DMS114 treated with DMSO at 0.1 percent for 48 hours (cell line): Measurements from ENCODE around the gene RCAN1.

Experiments used
- DNase-seq: peaks from one replicate; lab custom pipeline; 2025; ENCODE audit not compliant: unreplicated experiment; lab: John Stamatoyannopoulos, UW

The RCAN1 gene

DNA sequence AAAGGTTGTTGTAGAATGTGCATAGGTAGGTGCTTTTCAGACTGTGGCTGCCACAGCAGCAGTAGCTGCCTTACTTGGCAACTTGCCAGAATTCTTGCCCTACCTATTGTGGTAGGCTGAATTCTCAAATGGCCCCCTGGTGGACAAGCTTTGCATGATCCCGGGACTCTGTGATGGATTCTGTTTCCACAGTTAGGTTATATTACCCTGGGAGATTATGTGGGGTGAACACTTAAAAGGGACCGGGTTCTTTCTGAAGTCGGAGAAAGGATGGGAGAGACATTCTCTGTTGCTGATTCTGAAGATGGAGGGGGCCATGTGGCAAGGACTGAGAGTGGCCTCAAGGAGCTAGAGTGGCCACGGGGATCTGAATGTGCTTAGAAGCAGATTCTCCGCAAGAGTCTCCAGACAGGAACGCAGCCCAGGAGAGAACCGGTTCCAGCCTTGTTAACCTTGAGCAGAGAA, 70.8 kb downstream of the RCAN1 start:
- no peak for DNase-seq

DNA sequence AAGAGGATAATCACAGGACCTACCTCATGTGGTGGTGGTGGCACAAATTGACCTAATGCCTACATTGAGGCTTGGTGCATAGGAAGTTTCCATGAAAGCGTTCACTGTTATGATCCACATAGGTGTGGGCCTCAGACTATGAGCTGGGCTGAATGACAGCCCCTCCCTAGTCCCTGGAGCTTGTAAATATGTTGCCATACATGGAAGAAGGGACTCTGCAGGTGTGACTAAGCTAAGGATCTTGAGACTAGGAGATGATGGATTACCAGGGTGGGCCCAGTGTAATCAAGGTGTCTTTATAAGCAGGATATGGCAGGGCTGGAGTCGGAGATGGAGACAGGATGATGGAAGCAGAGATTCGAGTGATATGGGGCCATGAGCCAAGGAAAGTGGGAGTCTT, 71.9 kb downstream of the RCAN1 start:
- no peak for DNase-seq

DNA sequence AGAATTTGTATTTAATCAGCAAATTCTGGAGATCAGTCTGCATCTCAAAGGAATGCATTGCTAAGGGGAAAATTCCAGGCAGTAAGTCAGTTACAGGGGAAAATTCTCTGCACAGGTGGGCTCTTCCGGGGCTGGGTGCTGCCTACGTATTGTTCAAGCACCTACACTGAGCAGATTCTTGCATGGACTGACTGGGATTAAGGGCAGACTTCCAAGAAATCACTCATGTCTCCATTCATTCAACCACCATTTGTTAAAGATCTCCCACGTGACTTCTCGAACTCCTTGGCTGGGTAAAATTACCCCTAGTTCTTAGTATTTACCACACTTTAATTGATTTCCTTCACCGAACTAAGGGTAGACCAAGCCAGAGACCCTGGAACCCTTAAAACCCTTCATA, 74.7 kb downstream of the RCAN1 start:
- no peak for DNase-seq

DNA sequence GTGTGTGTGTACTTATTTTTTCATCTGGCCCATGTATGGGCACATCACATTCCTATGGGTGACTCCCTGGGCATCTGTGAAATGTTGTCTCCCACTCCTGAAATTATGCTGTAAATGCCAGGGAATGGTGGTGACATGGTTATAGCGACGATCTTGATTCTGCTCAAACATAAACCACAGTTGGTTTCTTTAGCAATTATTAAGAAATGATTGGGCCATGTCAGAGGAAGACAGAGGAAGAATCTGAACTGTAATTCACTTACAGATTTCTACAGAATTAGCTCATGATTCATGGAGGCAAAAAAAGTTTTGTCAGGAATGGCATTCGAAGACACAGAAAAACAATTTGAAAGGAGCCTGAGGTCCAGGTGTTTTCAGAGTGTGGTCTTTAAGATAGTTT, 77.1 kb downstream of the RCAN1 start:
- no peak for DNase-seq

DNA sequence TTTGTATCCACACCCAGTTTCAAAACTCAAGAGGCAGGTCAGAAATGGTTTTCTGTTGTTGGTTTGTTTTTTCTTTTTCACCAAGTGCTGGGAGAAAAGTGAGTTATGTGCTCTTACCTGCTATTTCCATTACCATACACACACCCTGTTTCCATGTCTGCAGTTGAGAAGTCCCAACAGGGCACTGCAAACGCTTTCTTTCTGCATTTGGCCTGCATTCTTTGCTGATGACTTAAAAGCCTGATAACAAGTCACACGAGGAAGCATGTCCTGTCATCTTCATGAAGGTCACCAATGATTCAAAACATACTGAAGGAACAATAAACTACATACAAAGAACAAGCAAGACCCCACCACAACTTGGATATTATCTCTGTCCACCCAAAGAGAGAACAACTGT, 78.1 kb downstream of the RCAN1 start:
- no peak for DNase-seq

DNA sequence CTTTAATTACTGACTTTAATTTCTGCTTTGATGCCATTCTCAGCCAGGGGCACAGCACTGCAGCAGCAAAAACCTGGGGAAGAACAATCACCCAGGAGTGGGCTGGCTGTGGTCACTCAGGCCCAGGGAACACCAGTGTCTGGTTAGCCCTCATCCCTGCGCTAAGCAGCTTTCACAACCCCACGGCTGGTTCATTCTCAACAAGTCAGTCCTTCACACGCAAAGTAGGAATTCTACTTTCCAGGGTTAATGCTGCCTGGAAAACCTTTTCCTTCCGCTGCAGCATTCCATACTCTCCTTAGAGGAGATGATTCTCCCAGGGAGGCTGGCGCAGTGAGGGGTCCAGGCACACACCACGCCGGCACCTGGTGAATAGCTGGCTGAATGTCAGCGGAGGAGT, 78.6 kb downstream of the RCAN1 start:
- no peak for DNase-seq

DNA sequence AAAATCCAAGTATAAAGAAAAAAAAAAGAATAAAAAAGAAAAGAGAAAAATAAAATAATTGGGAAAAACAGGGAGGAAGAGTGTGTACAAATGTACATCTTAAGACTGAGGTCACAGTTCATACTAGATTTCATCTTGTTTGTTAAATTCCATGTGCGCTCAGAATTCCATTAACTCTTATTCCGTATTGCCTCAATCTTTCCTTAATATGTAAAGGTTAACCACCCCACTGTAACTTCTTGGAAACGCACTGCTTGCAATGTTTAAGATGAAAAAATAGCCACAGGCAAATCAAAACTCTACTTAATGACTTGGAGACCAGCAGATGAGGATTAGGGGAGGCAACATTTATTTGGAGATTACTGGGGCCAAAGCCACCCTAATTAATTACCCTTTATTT, 79.0 kb downstream of the RCAN1 start:
- DNase-seq, result no peak

DNA sequence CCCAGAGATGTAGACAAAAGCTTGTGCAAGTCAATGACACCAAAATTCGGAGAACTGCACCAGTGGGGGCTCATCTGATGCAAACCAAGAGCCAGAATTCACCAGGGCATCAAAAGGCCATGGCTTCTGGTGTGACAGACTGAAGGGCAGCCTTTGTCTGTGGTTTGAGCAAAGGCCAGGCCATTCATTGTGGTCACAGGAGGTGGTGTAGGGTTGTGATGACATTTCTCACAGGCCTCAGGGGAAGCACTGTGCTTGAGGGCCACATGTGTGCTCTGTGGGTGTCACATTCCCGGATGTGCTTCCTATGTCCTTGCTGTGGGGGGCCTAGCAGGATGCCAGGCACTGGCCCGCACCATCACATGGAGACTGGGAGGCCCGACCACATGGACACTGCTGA, 80.4 kb downstream of the RCAN1 start:
- DNase-seq, result no peak

DNA sequence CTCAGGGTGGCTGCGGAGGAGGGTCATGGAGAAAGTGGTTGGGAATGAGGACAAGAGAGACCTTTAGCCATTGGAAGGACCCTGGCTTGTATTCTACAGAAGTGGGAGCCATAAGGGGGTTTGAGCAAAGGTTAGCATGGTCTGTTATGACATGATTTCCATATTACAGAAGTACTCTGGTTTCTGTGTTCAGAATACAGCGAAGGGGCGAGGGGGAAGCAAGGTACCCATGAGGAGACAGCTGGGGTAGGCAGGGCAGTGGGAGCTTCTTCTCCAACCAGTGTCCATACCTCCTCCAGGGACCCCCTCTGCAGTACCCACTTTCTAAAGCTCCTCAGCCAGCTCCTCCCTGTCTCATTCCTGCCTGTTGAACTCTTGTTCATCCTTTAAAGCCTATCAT, 81.0 kb downstream of the RCAN1 start:
- no peak for DNase-seq

DNA sequence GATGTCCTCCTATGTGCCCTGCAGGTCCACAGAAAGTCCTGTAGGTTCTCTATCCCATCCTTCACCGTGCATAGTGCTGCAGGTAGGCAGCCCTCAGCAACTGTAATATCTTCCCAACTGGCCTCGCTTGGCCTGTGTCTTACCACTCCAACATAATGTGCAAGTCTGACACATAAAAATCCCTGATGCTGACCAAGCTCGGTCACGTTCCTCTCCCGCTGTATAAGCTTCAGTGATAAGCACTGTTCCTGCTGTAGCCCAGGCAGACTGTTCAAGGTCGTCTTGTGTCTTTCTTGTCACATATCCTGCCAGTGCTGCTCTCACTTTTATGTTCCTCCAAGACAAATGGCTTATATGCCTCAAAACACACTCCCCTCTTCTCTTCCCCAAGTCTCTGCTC, 83.5 kb downstream of the RCAN1 start:
- DNase-seq, result no peak

DNA sequence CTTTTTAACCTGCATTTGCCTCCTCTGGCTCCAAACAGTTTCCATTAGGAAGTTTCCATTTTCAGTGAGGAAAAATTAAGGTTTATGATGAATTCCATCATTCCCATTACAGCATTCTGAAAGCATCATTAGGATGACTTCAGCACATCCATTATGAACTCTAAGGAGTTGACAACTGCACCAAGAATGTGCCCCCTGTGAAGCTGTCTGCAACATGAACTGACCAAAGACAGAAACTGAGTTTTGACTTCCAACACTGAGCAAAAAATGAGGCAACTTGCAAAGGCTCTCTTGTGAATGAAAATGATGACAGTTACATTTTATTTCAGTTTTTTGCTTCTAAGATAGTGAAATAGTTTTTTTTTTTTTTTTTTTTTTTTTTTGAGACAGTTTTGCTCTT, 84.7 kb downstream of the RCAN1 start:
- DNase-seq, result no peak

DNA sequence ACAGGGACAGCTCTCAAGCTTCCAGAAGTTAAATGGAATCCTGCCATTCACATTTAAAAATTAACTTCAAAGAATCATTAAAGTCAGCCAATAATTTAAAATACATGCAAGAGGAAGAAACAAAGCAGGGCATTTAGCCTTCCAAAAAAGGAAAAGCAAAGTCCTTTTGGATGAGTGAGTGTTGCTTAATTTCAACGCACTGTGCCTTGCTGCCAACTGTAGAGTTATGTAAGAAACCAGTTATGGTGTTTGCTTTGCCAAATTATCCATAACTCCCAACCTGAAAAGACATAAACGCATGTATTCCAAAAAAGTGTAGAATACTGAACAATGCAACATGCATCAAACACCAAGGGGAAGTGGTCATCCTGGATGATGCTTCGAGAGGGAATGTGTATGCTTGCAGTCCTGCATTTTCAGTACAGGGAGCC, 86.8 kb downstream of the RCAN1 start:
- DNase-seq, result no peak

DNA sequence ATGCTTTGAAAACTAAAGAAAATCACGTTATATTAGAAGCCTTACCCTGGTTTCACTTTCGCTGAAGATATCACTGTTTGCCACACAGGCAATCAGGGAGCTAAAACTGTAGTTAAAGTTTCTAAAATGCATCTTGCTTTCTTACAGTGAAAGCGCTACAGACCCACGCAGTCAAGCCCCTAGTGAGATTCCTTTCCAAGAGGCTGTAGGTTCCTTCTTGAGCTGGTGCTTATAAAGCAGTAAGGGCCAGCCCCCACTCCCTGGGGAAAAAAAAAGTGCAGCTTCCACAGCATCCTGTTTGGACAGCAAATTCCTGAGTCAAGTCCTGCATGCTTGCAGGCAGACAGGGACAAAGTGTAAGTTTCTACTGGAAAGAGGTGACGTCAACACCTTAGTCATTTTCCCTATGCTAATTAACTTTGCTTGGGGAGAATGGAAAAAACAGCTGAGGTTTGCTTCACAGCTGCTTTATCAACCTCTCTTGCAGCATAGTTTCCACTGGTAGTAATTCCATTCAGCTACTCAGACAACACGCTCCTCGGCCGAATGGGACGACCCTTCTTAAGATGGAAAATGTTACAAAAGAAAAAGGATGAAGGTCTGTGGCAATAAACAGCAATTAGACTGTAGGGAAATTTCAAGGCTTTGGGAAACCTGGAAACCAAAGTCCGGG, 88.2 kb downstream of the RCAN1 start:
- no peak for DNase-seq

DNA sequence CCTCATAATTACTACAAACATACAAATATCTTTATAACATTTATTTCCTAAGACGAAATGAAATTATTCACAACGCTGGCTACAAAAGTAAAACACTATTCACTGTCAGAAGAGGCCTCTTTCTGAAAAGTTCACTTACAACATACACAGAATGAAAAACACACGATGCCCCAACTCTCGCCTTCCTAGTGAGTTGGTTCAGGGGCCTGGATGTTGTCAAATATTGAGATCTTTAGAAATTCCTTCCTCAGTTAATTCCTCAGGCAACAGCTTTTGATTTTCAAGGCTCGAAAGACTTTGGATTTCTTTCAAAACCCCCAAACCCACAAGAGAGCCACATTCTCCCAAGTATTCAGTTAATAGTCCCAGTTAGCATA, 88.7 kb downstream of the RCAN1 start:
- no peak for DNase-seq

DNA sequence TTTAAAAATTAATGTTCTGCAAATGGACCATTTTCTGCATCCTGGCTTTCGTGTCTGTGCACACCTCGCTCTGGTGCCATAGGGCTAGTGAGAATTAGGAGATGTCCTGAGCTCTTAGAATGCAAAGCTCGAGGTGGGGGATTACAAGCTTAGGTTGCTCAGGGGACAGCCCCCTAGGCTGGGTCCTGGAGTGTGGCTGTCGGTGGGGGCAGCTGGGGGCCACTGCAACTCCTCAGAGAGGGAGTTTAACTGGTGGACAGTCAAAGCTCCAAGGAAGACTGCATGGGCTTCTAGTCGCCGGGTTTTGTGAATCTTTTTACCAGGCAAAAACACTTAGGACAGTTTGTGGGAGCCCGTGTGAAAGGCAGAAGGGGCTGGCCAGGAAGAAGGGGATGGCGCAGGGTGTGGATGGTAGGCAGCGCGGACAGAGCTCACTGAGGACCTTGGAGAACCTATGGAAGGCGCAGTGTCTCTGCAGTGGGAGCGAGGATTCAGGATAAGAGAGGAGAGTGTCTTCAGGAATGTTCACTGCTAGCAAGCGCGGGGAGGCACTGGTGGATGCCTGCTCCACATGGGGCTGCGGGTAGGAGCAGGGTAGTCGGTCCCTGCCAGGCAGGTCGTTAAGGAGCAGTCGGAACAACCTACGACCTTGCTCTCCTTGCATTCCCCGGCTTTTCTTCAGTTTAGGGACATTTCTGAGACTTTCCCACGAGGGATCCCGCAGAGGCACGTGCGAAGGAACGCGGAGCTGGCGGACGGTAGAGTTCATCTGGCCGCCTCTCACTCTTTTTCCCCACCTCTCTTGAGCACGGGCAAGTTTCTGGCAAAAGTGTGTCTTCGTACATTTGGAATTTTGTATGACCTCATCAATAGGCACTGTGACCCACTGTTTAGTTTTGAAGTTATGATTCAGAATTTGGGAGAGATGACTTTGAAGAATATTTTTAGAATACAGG, 90.0 kb downstream of the RCAN1 start:
- DNase-seq, result no peak

DNA sequence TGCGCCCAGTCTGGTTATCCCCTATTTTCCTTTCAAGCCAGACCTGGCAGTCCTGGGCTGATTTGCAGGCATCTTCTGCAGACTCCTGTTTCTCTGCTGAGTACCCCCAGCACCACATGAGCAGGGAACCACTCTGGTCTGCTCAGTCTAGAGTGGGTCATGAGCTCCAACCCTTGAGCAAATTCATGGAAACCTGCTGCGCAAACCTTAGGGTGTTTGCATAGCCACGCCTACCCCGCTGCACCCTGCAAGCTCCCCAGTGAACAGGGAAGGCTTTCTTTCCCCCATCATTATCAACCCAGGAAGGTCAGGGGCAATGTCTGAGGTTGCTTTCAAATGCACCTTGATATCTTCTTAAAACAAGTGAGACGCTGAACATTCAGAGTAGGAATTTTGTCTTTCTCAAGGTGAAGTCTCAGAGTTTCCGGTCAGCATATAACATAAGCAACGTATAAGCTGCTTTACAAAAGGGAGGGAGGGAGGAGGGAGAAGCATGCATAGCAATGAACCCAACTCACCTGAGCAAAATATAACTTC, 91.8 kb downstream of the RCAN1 start:
- no peak for DNase-seq

DNA sequence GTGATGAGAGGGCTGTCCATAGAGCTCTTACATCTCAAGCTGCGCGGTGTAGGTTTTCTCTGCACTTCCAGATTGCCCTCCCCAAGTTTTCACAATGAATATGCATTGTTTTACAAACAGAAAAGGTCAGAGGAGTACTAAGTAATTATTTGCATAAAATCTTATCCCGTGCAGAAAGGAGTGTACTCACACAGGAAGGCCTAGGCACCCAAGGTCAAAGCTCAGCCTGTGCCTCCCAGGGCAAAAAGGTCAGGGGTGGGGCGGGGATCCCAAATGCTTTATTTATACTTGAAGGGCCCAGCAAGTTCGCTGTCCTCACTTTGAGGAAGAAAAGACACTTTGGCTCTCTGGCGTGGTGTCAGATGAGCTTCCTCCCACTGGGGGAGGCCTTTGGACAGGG, 92.6 kb downstream of the RCAN1 start:
- no peak for DNase-seq

DNA sequence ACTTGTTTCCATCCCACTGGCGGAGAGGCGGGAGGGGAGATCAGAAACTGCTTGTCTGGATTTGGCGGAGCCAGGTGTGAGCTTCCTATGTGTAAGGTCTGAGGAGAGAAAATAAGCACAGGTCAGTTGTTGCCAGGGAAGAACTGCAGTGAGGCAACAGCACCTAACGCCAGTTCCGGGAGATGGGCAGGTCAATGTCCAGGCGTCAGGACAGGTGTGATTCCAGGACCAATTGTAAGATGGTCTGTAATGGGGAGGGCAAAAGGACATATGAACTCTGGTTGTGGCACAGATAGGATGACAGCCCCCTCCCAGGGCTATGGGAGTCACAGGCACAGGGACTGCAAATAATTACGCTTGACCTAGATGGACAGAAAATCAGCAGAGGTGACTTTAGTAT, 93.4 kb downstream of the RCAN1 start:
- DNase-seq, result no peak

DNA sequence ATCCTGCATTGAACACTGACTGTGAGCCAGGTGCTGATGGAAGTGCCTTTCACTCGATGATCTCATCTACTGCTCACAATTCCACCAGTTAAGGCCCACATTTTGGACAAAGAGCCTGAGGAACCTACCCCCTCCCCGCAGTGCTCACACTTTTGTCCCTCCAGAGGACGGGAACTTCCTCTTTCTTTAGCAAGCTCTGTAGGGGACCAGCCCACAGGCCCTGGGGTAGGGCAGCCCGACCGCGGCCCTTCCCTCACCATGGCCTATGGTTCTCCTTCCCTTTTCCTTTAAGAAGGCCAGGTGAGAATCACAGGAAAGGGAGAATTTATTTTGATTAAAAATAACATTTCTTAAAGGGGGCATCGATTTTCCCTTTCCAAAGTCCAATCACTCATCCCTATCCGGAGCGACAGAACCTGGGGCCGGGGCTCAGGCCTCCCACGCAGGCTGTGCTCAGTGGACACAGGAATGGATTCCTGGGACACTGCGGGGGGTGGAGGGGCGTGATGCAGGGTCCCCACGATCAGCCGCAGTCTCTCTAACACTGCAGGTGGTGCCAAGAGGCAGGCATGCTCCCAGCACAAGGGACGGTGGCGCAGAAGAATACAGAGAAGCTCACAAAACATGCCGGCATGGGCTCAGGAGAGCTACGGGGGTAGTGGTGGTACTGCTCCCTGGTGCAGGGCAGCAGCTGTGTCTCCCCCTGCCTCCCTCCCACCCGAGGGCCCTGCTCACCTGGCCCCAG, 94.0 kb downstream of the RCAN1 start:
- no peak for DNase-seq

DNA sequence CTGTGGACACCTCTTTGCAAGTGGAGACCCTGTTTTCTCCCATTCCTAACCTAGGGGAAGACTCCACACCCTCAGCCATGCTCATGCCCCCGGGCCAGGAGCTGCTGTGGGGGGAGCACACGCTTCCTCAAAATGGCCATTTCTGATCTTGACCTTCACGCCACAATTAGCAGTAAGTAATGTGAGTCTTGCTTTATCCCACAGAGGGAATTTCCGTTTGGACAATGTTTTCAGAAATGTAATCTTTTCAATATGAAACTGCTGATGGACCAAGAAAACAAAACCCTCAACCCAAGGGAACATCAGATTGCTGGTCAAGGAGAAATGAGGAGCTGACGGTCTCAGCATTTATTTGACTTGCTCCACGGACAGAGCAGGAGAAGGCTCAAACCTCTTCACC, 94.6 kb downstream of the RCAN1 start:
- DNase-seq, result no peak

DNA sequence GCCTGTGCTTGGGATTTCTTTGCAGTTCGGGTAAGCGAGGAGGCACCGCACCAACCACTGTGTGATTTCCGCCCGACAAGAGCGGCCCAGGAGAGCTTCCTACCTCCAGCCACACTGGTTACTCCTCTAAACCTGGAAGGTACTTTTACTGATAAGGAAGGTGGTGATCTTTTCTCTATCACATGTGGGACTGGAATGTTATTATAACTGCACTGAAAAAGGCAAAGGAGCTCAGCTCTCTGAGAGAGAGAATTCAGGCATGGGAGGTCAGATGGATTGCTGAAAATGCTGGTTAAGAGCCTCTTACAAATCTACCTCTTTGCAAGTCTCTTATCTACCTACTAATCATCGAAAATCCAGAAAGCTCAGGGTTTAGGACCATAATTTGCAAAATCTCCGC, 95.2 kb downstream of the RCAN1 start:
- DNase-seq, result no peak
